Activated CD4-positive, alpha-beta T cell treated with anti-CD3 and anti-CD28 coated beads, Interleukin-2, Interleukin-4, amounts not matched to agents 100 ng/mL and 50 ng/mL, durations not matched to agents 16 hours and 8 hours (primary cell): ENCODE results near the gene TBC1D13.
"Not testable (repeated sequence)": the region's sequence is repeated elsewhere in the genome, so short reads cannot be mapped to it uniquely, and the experiment has no call there.

Experiments used
- DNase-seq: peaks from one replicate; pipeline ENCODE4 v3.0.0-alpha.2; 2020; ENCODE audit warnings: low spot score

TBC1D13 gene

DNA sequence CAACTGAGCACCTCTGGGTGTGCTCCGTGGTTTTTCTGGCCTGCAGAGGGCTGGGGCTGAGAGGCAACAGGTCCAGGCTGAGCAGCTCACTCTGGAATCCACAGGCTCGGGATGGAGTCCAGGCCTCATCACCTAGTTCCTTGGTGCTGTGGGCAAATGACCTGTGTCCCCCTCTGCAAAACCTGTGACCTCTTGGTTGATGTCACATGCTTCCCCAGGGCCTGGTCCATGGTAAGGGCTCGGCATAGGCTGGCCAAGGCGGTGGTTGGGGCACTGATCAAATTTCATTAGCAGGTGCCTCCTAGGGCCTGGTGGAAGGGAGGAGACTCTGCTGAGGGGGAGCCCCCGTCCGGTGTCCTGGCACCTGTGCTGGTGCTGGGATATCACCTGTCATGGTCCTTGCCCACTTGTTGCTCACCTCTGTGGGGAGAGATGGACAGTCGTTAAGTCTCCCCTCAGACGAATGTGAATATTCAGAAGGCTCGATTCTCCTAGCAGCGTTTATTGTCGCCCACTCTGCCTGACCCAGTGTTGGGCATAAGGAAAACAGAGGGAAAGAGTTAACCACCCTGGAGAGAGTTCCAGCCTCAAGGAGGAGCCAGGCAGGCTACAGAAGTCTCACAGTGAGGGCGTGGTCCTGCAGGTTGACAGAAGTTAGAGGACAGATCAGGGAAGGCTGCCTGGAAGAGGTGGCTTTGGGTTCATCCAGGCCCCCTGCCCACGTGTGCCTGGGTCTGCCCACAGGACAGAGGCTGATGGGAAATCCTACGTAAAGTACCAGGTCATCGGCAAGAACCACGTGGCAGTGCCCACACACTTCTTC, 34.7 kb downstream of the TBC1D13 start:
- no peak for DNase-seq

DNA sequence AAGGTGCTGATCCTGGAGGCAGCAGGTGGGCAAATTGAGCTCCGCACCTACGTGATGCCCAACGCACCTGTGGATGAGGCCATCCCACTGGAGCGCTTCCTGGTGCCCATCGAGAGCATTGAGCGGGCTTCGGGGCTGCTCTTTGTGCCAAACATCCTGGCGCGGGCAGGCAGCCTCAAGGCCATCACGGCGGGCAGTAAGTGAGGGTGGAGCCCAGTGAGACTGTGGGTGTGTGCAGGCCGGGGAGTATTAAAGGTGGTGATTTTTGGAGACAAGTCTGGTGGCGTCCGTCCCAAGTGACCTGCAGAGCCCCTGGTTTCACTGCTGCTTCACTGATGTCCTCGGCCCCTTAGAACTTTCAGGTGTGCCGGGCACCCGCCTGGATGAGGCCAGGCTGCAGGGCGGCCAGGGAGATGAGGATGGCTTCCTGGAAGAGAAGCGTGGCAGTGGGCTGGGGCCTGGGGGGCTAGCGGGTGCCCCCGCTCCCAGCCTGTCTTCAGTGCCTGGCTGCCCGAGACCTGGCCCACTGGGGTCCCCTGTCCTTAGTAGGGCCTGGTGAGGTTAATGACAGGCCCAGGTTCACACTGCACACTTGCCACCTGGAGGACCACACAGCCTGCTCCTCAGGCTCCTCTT, 35.5 kb downstream of the TBC1D13 start:
- DNase-seq: no peak

DNA sequence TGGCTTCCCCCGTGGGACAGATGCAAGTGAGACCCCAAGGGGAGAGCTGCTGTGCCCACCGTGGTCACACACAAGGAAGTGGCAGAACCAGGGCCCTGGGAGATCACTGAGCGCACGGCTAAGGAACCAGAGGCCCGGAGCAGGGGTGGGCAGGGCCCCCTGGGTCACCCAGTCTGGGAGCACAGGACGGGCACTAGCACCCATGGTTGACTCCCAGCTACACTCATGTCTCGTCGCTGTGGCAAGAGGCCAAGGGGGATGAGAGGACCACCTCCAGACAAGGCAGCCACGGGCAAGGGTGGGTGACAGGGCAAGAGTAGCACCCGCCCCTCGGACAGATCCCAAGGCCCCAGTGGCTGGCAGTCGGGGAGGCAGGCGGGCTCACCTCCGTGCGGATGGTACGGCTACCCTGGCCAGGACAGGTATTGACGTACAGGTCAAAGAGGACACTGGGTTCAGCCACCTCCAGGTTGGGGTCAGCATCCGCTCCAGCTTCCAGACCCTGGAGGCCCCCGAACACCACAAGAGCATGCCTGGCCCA, 36.4 kb downstream of the TBC1D13 start:
- DNase-seq: no peak

DNA sequence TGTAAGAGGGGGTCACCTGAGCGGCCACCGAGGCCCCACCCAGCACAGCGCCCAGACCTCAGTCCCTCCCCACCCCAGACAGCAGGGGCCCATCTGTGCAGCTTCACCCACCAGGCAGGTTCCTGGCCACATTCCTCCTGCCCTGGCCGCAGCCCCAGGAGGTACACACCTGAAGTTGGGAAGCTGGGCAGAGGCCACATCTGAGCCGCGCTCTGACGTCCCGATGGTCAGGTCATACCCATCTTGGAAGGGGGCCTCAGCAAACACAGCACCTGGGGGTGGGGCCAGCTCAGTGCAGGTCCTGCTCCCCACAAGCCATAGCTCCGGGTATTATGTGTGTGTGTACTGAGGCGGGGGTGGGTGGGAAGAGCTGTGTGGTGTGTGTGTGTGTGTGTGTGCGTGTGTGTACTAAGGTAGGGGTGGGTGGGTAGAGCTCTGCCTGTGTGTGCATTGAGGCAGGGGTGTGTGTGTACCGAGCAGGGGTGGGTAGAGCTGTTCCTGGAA, 36.9 kb downstream of the TBC1D13 start:
- no peak for DNase-seq

GRCh38 chr9:128824911-128825310, 37.9 kb downstream of the TBC1D13 start:
- DNase-seq: no peak

DNA sequence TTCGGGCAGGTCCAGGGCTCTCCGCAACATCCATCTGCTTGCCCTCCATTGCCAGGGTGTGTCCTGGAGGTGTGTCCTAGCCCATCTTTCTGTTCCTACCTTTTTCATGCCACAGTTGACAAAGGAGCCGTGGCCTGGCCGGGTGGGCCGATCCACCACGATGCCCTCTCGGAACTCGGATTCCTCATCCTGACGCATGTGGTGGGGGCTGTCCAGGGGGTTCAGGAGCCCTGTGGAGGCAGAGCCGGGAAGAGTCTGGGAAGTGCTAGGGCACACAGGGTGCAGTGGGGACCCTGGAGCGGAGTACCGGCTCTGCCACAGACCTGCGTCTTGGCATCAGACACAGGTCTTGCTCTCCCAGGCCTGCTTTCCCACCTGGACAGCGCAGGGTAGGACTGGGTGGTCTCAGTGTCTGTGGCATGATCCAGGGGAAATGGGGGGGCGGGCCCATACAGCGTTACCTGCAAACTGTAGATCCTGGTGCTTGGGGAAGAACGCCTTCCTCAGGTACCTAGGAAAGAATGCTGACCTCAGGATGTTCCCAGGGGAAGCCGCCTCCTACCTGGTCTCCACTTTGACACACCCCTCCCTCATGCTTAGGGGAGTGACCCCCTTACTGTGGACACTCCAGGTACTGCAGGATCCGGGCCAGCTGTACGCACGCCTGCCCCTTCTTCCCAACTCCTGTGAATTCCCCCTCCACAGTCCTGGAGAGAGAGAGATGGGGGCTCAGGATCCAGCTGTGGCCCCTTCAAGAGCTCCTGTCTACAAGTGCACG, 39.1 kb downstream of the TBC1D13 start:
- DNase-seq: no peak

DNA sequence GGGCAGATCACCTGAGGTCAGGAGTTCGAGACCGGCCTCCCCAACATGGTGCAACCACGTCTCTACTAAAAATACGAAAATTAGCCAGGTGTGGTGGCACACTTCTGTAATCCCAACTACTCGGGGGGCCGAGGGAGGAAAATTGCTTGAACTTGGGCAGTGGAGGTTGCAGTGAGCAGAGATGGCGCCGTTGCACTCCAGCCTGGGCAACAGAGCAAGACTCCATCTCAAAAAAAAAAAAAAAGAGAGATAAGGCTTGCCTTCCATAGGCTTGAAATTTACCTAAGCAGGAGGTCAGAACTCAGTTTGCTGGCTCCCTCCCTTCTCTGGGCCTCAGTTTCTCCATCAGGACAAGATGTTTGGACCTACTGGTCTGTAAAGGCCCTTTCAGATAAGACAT, 41.2 kb downstream of the TBC1D13 start:
- no peak for DNase-seq

GRCh38 chr9:128828719-128829452, 41.8 kb downstream of the TBC1D13 start:
- DNase-seq: peak; percentile 16

- DNase-seq: peak; percentile 97
Measured at GRCh38 chr9:128829477-128830251, 42.6 kb downstream of the TBC1D13 start, which contains the start of gene SPOUT1. Gene SPOUT1, minus strand, starts transcription at chr9:128829794. Its CDS starts 14 bp downstream, at chr9:128829780.

- DNase-seq: no peak
Measured at GRCh38 chr9:128833696-128834095, 46.6 kb downstream of the TBC1D13 start.

DNA sequence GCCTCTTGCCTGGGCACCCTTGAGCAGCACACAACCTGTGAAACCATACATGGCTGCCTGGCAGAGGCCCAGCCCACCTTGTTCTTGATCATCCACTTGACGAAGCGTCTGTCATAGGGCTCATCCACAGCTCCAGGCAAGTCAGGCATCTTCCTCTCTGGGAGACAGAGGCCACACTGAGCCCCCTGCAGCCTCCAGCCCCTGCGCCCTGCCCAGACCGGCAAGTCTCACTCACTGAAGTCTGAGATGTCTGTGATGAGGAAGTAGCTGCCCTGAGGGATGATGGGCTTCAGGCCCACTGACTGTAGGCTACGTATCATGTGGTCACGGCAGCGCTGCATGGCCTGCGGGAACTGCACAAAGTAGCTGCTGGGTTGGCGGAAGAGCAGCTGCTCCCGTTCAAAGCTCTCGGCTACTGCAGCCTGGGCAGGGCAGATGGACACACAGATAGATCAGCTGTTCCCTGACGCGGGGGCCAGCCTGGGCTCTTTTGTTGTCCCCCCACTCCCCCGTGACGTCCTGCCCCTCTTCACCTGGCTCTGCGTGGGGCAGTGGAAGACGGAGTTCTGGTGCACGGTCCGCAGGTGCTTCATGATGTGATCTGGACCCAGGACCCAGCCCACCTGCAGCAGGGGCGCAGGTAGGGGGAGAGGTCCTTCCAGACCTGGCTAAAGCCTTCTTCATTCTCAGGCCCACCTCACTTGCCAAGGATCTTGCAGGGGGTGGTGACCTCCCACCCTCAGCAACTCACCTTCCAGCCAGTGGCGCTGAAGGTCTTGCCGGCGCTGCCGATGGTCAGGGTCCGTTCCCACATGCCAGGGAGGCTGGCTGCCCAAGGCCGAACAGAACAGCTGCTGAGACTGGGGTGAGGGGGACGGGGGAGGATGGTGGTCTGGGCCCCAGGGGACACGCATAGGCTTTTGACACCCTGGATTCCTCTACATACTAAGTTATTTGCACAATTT, 48.5 kb downstream of the TBC1D13 start:
- DNase-seq: no peak

DNA sequence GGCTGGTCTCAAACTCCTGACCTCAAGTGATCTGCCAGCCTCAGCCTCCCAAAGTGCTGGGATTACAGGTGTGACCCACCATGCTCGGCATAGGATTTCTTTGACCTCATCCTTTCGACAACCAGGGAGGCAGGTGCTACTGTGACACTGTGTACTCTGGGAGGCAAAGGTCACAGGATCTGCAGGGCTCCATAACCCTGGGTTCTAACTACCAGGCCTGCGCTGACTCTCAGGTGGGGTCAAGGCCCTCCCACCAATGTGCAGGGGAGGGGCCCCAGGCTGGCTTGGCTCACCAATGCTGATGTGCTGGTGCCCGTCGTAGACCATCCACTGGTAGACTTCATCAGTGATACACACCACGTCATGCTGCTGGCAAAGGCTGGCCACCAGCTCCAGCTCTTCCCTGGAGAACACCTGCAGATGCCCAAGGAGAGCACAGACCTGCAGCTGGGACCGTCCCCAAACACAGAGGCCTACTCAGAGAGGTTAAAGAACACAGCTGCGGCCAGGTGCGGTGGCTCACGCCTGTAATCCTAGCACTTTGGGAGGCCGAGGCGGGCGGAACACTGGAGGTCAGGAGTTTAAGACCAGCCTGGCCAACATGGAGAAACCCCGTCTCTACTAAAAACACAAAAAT, 49.6 kb downstream of the TBC1D13 start:
- DNase-seq: no peak

- DNase-seq: no peak
Measured at GRCh38 chr9:128838338-128838737, 51.3 kb downstream of the TBC1D13 start.

- no peak for DNase-seq
Measured at GRCh38 chr9:128840524-128840923, 53.5 kb downstream of the TBC1D13 start.

DNA sequence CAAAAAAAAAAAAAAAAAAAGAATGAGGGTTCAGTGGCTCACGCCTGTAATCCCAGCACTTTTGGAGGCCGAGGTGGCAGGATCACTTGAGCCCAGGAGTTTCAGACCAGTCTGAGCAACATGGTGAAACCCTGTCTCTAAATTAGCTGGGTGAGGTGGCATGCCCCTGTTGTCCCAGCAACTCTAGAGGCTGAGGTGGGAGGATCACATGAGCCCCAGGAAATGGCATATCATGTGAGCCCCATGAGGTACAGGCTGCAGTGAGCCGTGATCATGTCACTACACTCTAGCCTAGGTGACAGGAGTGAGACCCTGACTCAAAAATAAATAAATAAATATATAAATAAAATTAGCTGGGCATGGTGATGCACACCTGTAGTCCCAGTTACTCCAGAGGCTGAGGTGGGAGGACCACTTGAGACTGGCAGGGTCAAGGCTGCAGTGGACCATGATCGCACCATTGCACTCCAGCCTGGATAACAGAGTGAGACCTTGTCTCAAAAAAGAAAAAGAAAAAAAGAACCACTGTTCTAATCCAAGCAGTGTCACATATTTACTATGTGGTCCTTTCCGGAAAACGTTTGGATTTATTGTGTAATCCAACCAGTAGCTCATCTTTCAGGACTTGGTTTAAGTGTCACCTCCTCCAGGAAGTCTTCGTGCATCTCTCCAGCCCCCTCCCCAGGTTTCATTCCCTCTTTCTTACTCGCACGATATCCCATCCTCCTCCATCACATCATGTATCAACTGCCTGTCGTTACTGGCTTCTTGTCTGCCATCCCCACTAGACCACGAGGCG, 54.8 kb downstream of the TBC1D13 start:
- DNase-seq: no peak

DNA sequence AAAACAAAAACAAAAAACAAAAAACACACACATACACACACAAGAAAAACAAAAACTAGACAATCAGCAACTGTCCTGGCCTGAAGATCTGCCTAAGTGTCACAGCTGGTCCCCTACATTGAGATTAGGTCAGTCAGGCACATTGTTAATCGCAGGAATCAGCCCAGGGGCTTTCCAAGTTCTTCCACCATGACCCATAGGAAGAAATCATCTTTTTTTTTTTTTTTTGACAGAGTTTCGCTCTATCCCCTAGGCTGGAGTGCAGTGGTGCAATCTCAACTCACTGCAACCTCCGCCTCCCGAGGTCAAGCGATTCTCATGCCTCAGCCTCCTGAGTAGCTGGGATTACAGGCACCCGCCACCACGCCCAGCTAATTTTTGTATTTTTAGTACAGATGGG, 56.1 kb downstream of the TBC1D13 start:
- not testable (repeated sequence) for DNase-seq

- no peak for DNase-seq
Measured at GRCh38 chr9:128845186-128845931, 58.3 kb downstream of the TBC1D13 start.

DNA sequence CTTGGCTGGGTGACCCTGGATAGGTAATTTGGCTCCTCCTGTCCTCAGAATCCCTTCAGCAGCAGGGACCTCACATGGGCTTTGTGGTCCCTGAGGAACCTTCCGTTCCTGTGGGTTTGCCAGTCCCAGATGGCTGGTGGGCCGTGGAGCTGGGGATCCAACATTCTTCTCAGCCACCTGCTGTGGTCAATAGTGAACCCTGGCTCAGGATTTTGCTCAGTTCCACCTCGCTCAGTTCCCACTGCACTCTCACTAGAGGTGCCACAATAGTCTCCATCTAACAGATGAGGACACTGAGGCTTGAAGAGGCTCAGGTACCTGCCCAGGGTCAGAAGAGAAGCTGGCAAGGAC, 59.6 kb downstream of the TBC1D13 start:
- DNase-seq: no peak
